Measurements from ENCODE around the gene DOCK8.

Gene DOCK8

GRCh38 chr9:495739-496138 lies 281.1 kb downstream of the DOCK8 start:
- no peak for DNase-seq (ENCODE audit: low read depth in 2 of 2)

GRCh38 chr9:503326-503725 lies 288.7 kb downstream of the DOCK8 start:
- DNase-seq (ENCODE audit: low read depth in 2 of 2): no peak

GRCh38 chr9:503881-504852 lies 289.5 kb downstream of the DOCK8 start, which contains the start of gene KANK1:
Gene KANK1, plus strand, starts transcription at chr9:504695.
- DNase-seq (ENCODE audit: low read depth in 2 of 2): peak; percentile 39 to 66

GRCh38 chr9:504921-505740 lies 290.5 kb downstream of the DOCK8 start:
- DNase-seq (ENCODE audit: low read depth in 2 of 2): no peak

- DNase-seq (ENCODE audit: low read depth in 2 of 2): no peak
These were observed 291.0 kb downstream of the DOCK8 start for GRCh38 chr9:505741-506059.

- DNase-seq (ENCODE audit: low read depth in 2 of 2): no peak
These were observed 291.6 kb downstream of the DOCK8 start for GRCh38 chr9:506281-506680.

- no peak for DNase-seq (ENCODE audit: low read depth in 2 of 2)
These were observed 297.2 kb downstream of the DOCK8 start for GRCh38 chr9:511861-512260.

GRCh38 chr9:512555-513272 lies 298.0 kb downstream of the DOCK8 start:
- DNase-seq (ENCODE audit: low read depth in 2 of 2): no peak
